ENCODE measurements around the gene HEBP1. TPM values are rescaled to one million over a fixed set of nuclear protein-coding genes. Genes with fewer than 3 reads are reported as not detected.
A peak's percentile ranks its signal among the peaks of the same experiment; 100 is the strongest.

HEBP1 gene
- total RNA-seq, 1 experiment from 2014 or later: 22.2 TPM

- H3K9me3 ChIP-seq (ENCODE audit: control insufficient read depth, low read depth, low read length): no peaks in the 10 kb centered on the region
- no peak overlapping the region for H3K27ac ChIP-seq (ENCODE audit: insufficient read length, low read depth, low read length)
- H3K18ac ChIP-seq (ENCODE audit: insufficient read length, low read depth, low read length): no peak overlapping the region
- no peak for DNase-seq
- H3K27me3 ChIP-seq (ENCODE audit: insufficient read depth, low read length): no peaks in the 10 kb centered on the region
- no peak overlapping the region for H2BK12ac ChIP-seq (ENCODE audit: insufficient read length, low read depth, low read length)
- no peak overlapping the region for H3K14ac ChIP-seq (ENCODE audit: insufficient read depth, low read length)
- H3K9me3 Mint-ChIP-seq: no peaks in the 10 kb centered on the region
- TF ChIP-seq CTCF (conservative IDR thresholded peaks at IDR 0.05): peak; percentile 65
- no peak overlapping the region for H2BK20ac ChIP-seq (ENCODE audit: low read depth, low read length, poor library complexity, severe bottlenecking)
- no peak overlapping the region for H3T11ph ChIP-seq (ENCODE audit: low read length)
- no CpG with 5 or more reads among the region's 9 CpGs for WGBS (ENCODE audit: extremely low coverage, insufficient read length, low lambda C conversion rate)
- peaks cover 10 to 18% of the 10 kb centered on the region in 2 experiments for H3K4me1 Mint-ChIP-seq
- H2BK15ac ChIP-seq (ENCODE audit: low read depth, low read length): no peak overlapping the region
- no peak overlapping the region for H4K91ac ChIP-seq (ENCODE audit: insufficient read length, low read depth, low read length)
- no peak overlapping the region for H3K4me2 ChIP-seq (ENCODE audit: insufficient read depth, insufficient read length, low read length)
- H3K27ac Mint-ChIP-seq: no peak overlapping the region; a peak in 1 of 7 replicates
- H3K4ac ChIP-seq (ENCODE audit: low read depth, low read length): no peak overlapping the region
- H3K79me2 ChIP-seq (ENCODE audit: insufficient read depth, low read length): no peaks in the 10 kb centered on the region
- peaks cover 14 to 32% (median 20%) of the 10 kb centered on the region in 3 experiments; a peak in 6 of 7 replicates for H3K36me3 Mint-ChIP-seq (ENCODE audit: insufficient read depth in 1 of 3, low read depth in 3 of 3)
- H4K20me1 ChIP-seq (ENCODE audit: control insufficient read depth, insufficient read depth, insufficient read length): no peaks in the 10 kb centered on the region
- no peak overlapping the region for H3K9ac ChIP-seq (ENCODE audit: extremely low read depth, insufficient read length, low read length)
- H4K8ac ChIP-seq (replicated peaks; ENCODE audit: insufficient read length, low read depth, low read length): no peak overlapping the region
- H2BK5ac ChIP-seq (ENCODE audit: insufficient read length, low read length): no peak overlapping the region
- no peak overlapping the region for H3K23ac ChIP-seq (ENCODE audit: insufficient read length, low read depth, low read length)
- H4K5ac ChIP-seq (ENCODE audit: insufficient read length, low read depth, low read length): no peak overlapping the region
- H3K4me1 ChIP-seq (ENCODE audit: insufficient read depth, low read length): no peaks in the 10 kb centered on the region
- H2AFZ ChIP-seq (ENCODE audit: low read length): no peak overlapping the region
- no peak overlapping the region for H3K4me3 Mint-ChIP-seq
- no peaks in the 10 kb centered on the region for H3K79me1 ChIP-seq (ENCODE audit: insufficient read depth, low read depth, low read length, poor library complexity, severe bottlenecking)
- no peaks in the 10 kb centered on the region for H3K23me2 ChIP-seq (ENCODE audit: insufficient read length, low read depth, low read length, poor library complexity, severe bottlenecking)
- H3K27me3 Mint-ChIP-seq (ENCODE audit: low read depth): no peaks in the 10 kb centered on the region
- no peak overlapping the region for H2BK120ac ChIP-seq (ENCODE audit: low read depth, low read length, poor library complexity, severe bottlenecking)
- no peak overlapping the region for H3K56ac ChIP-seq (ENCODE audit: insufficient read length, low read depth, low read length)
- no peak overlapping the region for H2AK5ac ChIP-seq (ENCODE audit: insufficient read length, low read length)
Observed at GRCh38 chr12:12983420-12984035, 16.5 kb downstream of the HEBP1 start.

Data from H9 (cell line).